OCI-LY3 (cell line): Measurements from ENCODE around the gene LTBP4.
A peak's percentile ranks its signal among the peaks of the same experiment; 100 is the strongest.

Experiments
- CTCF ChIP-seq: fragments of 200-600, 300-600 bp; sonication (generic); IDR thresholded peaks from 2 replicates; pipeline ENCODE4 v1.5.1; 2014; ENCODE audit warnings: antibody characterized with exemption, low read length, low read depth
- EZH2phosphoT487 ChIP-seq: fragments of 200-600 bp; shearing (Covaris generic); IDR thresholded peaks from 2 replicates; pipeline ENCODE4 v1.6.1; 2018; ENCODE audit warnings: antibody characterized with exemption, mixed run types, low read depth

- TF ChIP-seq CTCF (peak; percentile 22), EZH2phosphoT487 (no peak)
Observed at GRCh38 chr19:40584007-40584406, 17.2 kb upstream of the LTBP4 start.
